ENCODE data around the gene KSR1.

DNA sequence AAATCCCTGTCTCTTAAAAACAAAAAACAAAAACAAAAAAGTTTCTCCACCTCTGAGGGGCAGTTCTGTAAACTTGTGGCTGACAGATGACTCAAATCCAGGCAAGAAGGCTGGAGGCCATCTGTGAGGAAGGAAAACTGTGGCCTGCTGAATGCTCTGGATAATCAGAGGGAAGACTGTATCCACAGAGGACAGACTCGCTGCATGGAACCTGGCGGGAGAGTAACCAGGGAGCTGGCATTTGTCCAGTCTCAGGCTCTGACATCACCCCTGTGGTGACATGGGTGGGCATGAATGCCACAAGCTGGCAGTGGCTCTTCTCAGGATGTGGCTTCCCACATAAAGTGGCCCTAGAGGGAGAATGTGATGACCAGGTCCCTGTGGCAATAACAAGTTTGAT is 2.8 kb upstream of the KSR1 start:
- TF ChIP-seq SNAI2 (CRISPR knock-in tag; IDR thresholded peaks at IDR 0.05): no peak
- no peak for TF ChIP-seq RARB (CRISPR knock-in tag; IDR thresholded peaks at IDR 0.05)
- no peak for TF ChIP-seq ZNF70 (CRISPR knock-in tag; IDR thresholded peaks at IDR 0.05)
- TF ChIP-seq, protein P1, sequence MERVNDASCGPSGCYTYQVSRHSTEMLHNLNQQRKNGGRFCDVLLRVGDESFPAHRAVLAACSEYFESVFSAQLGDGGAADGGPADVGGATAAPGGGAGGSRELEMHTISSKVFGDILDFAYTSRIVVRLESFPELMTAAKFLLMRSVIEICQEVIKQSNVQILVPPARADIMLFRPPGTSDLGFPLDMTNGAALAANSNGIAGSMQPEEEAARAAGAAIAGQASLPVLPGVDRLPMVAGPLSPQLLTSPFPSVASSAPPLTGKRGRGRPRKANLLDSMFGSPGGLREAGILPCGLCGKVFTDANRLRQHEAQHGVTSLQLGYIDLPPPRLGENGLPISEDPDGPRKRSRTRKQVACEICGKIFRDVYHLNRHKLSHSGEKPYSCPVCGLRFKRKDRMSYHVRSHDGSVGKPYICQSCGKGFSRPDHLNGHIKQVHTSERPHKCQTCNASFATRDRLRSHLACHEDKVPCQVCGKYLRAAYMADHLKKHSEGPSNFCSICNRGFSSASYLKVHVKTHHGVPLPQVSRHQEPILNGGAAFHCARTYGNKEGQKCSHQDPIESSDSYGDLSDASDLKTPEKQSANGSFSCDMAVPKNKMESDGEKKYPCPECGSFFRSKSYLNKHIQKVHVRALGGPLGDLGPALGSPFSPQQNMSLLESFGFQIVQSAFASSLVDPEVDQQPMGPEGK (CRISPR knock-in tag; IDR thresholded peaks at IDR 0.05; ENCODE audit: borderline replicate concordance): no peak
- no peak for TF ChIP-seq ESRRG (CRISPR knock-in tag; IDR thresholded peaks at IDR 0.05)
- TF ChIP-seq, protein P2, sequence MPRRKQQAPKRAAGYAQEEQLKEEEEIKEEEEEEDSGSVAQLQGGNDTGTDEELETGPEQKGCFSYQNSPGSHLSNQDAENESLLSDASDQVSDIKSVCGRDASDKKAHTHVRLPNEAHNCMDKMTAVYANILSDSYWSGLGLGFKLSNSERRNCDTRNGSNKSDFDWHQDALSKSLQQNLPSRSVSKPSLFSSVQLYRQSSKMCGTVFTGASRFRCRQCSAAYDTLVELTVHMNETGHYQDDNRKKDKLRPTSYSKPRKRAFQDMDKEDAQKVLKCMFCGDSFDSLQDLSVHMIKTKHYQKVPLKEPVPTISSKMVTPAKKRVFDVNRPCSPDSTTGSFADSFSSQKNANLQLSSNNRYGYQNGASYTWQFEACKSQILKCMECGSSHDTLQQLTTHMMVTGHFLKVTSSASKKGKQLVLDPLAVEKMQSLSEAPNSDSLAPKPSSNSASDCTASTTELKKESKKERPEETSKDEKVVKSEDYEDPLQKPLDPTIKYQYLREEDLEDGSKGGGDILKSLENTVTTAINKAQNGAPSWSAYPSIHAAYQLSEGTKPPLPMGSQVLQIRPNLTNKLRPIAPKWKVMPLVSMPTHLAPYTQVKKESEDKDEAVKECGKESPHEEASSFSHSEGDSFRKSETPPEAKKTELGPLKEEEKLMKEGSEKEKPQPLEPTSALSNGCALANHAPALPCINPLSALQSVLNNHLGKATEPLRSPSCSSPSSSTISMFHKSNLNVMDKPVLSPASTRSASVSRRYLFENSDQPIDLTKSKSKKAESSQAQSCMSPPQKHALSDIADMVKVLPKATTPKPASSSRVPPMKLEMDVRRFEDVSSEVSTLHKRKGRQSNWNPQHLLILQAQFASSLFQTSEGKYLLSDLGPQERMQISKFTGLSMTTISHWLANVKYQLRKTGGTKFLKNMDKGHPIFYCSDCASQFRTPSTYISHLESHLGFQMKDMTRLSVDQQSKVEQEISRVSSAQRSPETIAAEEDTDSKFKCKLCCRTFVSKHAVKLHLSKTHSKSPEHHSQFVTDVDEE (CRISPR knock-in tag; IDR thresholded peaks at IDR 0.05): no peak
- TF ChIP-seq ZNF8 (CRISPR knock-in tag; IDR thresholded peaks at IDR 0.05): no peak
- no peak for TF ChIP-seq ZNF565 (CRISPR knock-in tag; conservative IDR thresholded peaks at IDR 0.05; ENCODE audit: low read depth)

Data from SK-N-SH treated with all-trans-retinoic acid at 6 μM for 48 hours (cell line).